ENCODE results near the gene FBXL19.

Gene FBXL19

GRCh38 chr16:30984669-30985400 is 61.5 kb downstream of the FBXL19 start, which contains the start of gene HSD3B7:
Gene HSD3B7 (plus strand): TSS chr16:30985207. CDS start chr16:30985659, 452 bp downstream.
- Histone ChIP-seq H3K27ac (ENCODE audit: low read depth, low read length) (no peak within 1 kb of the TSS), H3K9ac (ENCODE audit: low read depth, low read length) (peak within 1 kb of the TSS; percentile 60; the same call in 1 of the 2 replicates), H3K27me3 (ENCODE audit: insufficient read depth, low read length) (no peaks in the 10 kb centered on the region), H3K4me3 (ENCODE audit: low read length) (peak within 1 kb of the TSS; percentile 51), H3K36me3 (ENCODE audit: insufficient read depth, low read length) (peaks cover 40% of the 10 kb centered on the region), H3K4me1 (ENCODE audit: insufficient read depth, low read length) (no peaks in the 10 kb centered on the region), H3K9me3 (ENCODE audit: insufficient read depth, low read depth, low read length) (no peaks in the 10 kb centered on the region)
- 38% methylated on average over 24 of the region's 24 CpGs for WGBS

- no peaks in the 10 kb centered on the region for H3K27me3 ChIP-seq (ENCODE audit: insufficient read depth, low read length)
- peaks cover 33% of the 10 kb centered on the region for H3K36me3 ChIP-seq (ENCODE audit: insufficient read depth, low read length)
- H3K27ac ChIP-seq (ENCODE audit: low read depth, low read length), result no peak overlapping the region
- H3K9me3 ChIP-seq (ENCODE audit: insufficient read depth, low read depth, low read length), result no peaks in the 10 kb centered on the region
- peak overlapping the region; percentile 60; the same call in 1 of the 2 replicates for H3K9ac ChIP-seq (ENCODE audit: low read depth, low read length)
- no peaks in the 10 kb centered on the region for H3K4me1 ChIP-seq (ENCODE audit: insufficient read depth, low read length)
- WGBS, result 84% methylated on average over 19 of the region's 20 CpGs
- peak overlapping the region; percentile 51 for H3K4me3 ChIP-seq (ENCODE audit: low read length)
Measured at GRCh38 chr16:30985401-30986128, 62.2 kb downstream of the FBXL19 start.

- no peaks in the 10 kb centered on the region for H3K4me1 ChIP-seq (ENCODE audit: insufficient read depth, low read length)
- peaks cover 26% of the 10 kb centered on the region for H3K36me3 ChIP-seq (ENCODE audit: insufficient read depth, low read length)
- no peaks in the 10 kb centered on the region for H3K9me3 ChIP-seq (ENCODE audit: insufficient read depth, low read depth, low read length)
- H3K27me3 ChIP-seq (ENCODE audit: insufficient read depth, low read length), result no peaks in the 10 kb centered on the region
- no peak overlapping the region for H3K4me3 ChIP-seq (ENCODE audit: low read length)
- no peak overlapping the region for H3K27ac ChIP-seq (ENCODE audit: low read depth, low read length)
- 95% methylated on average over 29 of the region's 29 CpGs for WGBS
- no peak overlapping the region for H3K9ac ChIP-seq (ENCODE audit: low read depth, low read length)
Measured at GRCh38 chr16:30986129-30986991, 63.0 kb downstream of the FBXL19 start.

- no peak overlapping the region for H3K4me3 ChIP-seq (ENCODE audit: low read length)
- H3K27me3 ChIP-seq (ENCODE audit: insufficient read depth, low read length), result no peaks in the 10 kb centered on the region
- no peaks in the 10 kb centered on the region for H3K4me1 ChIP-seq (ENCODE audit: insufficient read depth, low read length)
- no peak overlapping the region for H3K27ac ChIP-seq (ENCODE audit: low read depth, low read length)
- peaks cover 16% of the 10 kb centered on the region for H3K36me3 ChIP-seq (ENCODE audit: insufficient read depth, low read length)
- no peak overlapping the region for H3K9ac ChIP-seq (ENCODE audit: low read depth, low read length)
- no peaks in the 10 kb centered on the region for H3K9me3 ChIP-seq (ENCODE audit: insufficient read depth, low read depth, low read length)
- WGBS, result 94% methylated on average over 30 of the region's 30 CpGs
Measured at GRCh38 chr16:30987581-30988190, 64.3 kb downstream of the FBXL19 start.

GRCh38 chr16:30989469-30990047 is 66.2 kb downstream of the FBXL19 start:
- H3K4me3 ChIP-seq (ENCODE audit: low read length), result no peak overlapping the region
- no peaks in the 10 kb centered on the region for H3K9me3 ChIP-seq (ENCODE audit: insufficient read depth, low read depth, low read length)
- no peak overlapping the region for H3K27ac ChIP-seq (ENCODE audit: low read depth, low read length)
- no peaks in the 10 kb centered on the region for H3K27me3 ChIP-seq (ENCODE audit: insufficient read depth, low read length)
- H3K36me3 ChIP-seq (ENCODE audit: insufficient read depth, low read length), result peaks cover 1% of the 10 kb centered on the region; the same call in 1 of the 2 replicates
- no peak overlapping the region for H3K9ac ChIP-seq (ENCODE audit: low read depth, low read length)
- 92% methylated on average over 23 of the region's 23 CpGs for WGBS
- H3K4me1 ChIP-seq (ENCODE audit: insufficient read depth, low read length), result no peaks in the 10 kb centered on the region

GRCh38 chr16:30990105-30990504 is 66.7 kb downstream of the FBXL19 start:
- no peaks in the 10 kb centered on the region for H3K36me3 ChIP-seq (ENCODE audit: insufficient read depth, low read length)
- no peaks in the 10 kb centered on the region for H3K27me3 ChIP-seq (ENCODE audit: insufficient read depth, low read length)
- no peak overlapping the region for H3K9ac ChIP-seq (ENCODE audit: low read depth, low read length)
- no peak overlapping the region for H3K4me3 ChIP-seq (ENCODE audit: low read length)
- no peaks in the 10 kb centered on the region for H3K4me1 ChIP-seq (ENCODE audit: insufficient read depth, low read length)
- no peak overlapping the region for H3K27ac ChIP-seq (ENCODE audit: low read depth, low read length)
- 92% methylated on average over 10 of the region's 12 CpGs for WGBS
- no peaks in the 10 kb centered on the region for H3K9me3 ChIP-seq (ENCODE audit: insufficient read depth, low read depth, low read length)

- WGBS, result 79% methylated on average over 8 of the region's 8 CpGs
- Histone ChIP-seq H3K27me3 (ENCODE audit: insufficient read depth, low read length) (peaks cover 1% of the 10 kb centered on the region; the same call in 1 of the 2 replicates), H3K36me3 (ENCODE audit: insufficient read depth, low read length) (no peaks in the 10 kb centered on the region), H3K27ac (ENCODE audit: low read depth, low read length) (no peak overlapping the region), H3K4me1 (ENCODE audit: insufficient read depth, low read length) (0 out of 2 replicates have a peak, but pooled peaks cover under 1% of the 10 kb centered on the region), H3K9ac (ENCODE audit: low read depth, low read length) (no peak overlapping the region), H3K9me3 (ENCODE audit: insufficient read depth, low read depth, low read length) (no peaks in the 10 kb centered on the region), H3K4me3 (ENCODE audit: low read length) (no peak overlapping the region)
Measured at GRCh38 chr16:30991052-30991451, 67.7 kb downstream of the FBXL19 start.

- Histone ChIP-seq H3K4me3 (ENCODE audit: low read length) (no peak overlapping the region), H3K27me3 (ENCODE audit: insufficient read depth, low read length) (peaks cover 7% of the 10 kb centered on the region; the same call in 1 of the 2 replicates), H3K9ac (ENCODE audit: low read depth, low read length) (no peak overlapping the region), H3K36me3 (ENCODE audit: insufficient read depth, low read length) (no peaks in the 10 kb centered on the region), H3K4me1 (ENCODE audit: insufficient read depth, low read length) (0 out of 2 replicates have a peak, but pooled peaks cover 4% of the 10 kb centered on the region), H3K9me3 (ENCODE audit: insufficient read depth, low read depth, low read length) (no peaks in the 10 kb centered on the region), H3K27ac (ENCODE audit: low read depth, low read length) (no peak overlapping the region)
- 95% methylated on average over 21 of the region's 21 CpGs for whole genome bisulfite sequencing
Measured at GRCh38 chr16:30992276-30992780, 69.0 kb downstream of the FBXL19 start.

GRCh38 chr16:30992931-30993816 is 69.8 kb downstream of the FBXL19 start:
- Histone ChIP-seq H3K9me3 (ENCODE audit: insufficient read depth, low read depth, low read length) (no peaks in the 10 kb centered on the region), H3K36me3 (ENCODE audit: insufficient read depth, low read length) (no peaks in the 10 kb centered on the region), H3K9ac (ENCODE audit: low read depth, low read length) (no peak overlapping the region), H3K4me1 (ENCODE audit: insufficient read depth, low read length) (peaks cover 10% of the 10 kb centered on the region), H3K27me3 (ENCODE audit: insufficient read depth, low read length) (peaks cover 13% of the 10 kb centered on the region; the same call in 1 of the 2 replicates), H3K4me3 (ENCODE audit: low read length) (no peak overlapping the region), H3K27ac (ENCODE audit: low read depth, low read length) (no peak overlapping the region)
- WGBS, result 91% methylated on average over 27 of the region's 29 CpGs

All from HUES64 (cell line).